PC-9 (cell line): Measurements from ENCODE around the gene FAM149A.

Experiments
- EZH2 ChIP-seq: fragments of 200-600 bp; sonication (generic); IDR thresholded peaks from 2 replicates; pipeline ENCODE4 v1.8.0; 2017; ENCODE audit warnings: antibody characterized with exemption, low read depth
- TF ChIP-seq, protein P1 (sequence below): fragments of 200-600 bp; sonication (generic); conservative IDR thresholded peaks from 2 replicates; pipeline ENCODE4 v1.6.1; 2017; ENCODE audit warnings: mixed run types, antibody characterized with exemption, mild to moderate bottlenecking, moderate library complexity

DNA sequence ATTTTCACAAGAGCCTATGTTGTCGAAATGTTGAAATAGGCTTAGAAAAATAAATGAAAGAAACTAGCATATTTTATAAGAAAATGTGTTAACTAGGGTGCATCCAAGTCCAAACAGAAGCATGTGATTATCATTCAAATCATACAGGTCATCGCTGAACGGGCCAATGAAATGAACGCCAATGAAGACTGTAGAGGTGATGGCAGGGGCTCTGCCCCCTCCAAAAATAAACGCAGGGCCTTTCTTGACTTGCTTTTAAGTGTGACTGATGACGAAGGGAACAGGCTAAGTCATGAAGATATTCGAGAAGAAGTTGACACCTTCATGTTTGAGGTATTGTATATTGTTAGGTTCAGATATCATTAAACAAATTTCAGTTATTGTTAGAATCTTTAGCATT lies 96.5 kb downstream of the FAM149A start:
- TF ChIP-seq, protein P1, sequence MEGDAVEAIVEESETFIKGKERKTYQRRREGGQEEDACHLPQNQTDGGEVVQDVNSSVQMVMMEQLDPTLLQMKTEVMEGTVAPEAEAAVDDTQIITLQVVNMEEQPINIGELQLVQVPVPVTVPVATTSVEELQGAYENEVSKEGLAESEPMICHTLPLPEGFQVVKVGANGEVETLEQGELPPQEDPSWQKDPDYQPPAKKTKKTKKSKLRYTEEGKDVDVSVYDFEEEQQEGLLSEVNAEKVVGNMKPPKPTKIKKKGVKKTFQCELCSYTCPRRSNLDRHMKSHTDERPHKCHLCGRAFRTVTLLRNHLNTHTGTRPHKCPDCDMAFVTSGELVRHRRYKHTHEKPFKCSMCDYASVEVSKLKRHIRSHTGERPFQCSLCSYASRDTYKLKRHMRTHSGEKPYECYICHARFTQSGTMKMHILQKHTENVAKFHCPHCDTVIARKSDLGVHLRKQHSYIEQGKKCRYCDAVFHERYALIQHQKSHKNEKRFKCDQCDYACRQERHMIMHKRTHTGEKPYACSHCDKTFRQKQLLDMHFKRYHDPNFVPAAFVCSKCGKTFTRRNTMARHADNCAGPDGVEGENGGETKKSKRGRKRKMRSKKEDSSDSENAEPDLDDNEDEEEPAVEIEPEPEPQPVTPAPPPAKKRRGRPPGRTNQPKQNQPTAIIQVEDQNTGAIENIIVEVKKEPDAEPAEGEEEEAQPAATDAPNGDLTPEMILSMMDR = no peak
- TF ChIP-seq EZH2 = no peak
